Eye (tissue), 1 donor: ENCODE results near the gene WNT2B.

Experiments used
- DNase-seq: peaks from one replicate; pipeline ENCODE4 v3.0.0-alpha.2; 2015

WNT2B gene

GRCh38 chr1:112530832-112531231 is 22.1 kb downstream of the WNT2B start:
- DNase-seq, result no peak

DNA sequence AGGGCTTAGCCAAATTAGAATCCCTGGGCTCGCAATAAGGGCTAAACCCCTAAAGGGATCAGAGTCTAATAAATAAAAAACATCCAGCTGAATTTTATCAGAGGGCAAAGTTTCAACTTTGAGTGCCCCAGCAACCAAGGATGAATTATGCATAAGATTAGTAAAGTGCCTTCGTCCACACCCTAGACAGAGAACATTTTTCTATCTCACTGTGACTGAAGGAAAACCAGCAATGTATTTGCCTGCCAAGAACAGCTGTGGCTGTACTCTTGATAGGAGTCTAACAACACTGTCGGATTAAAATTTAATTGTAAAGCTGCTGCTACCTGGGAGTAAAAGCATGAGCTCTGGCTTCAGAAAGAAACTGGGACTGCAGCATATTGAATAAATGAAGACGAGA is 23.3 kb downstream of the WNT2B start:
- no peak for DNase-seq

DNA sequence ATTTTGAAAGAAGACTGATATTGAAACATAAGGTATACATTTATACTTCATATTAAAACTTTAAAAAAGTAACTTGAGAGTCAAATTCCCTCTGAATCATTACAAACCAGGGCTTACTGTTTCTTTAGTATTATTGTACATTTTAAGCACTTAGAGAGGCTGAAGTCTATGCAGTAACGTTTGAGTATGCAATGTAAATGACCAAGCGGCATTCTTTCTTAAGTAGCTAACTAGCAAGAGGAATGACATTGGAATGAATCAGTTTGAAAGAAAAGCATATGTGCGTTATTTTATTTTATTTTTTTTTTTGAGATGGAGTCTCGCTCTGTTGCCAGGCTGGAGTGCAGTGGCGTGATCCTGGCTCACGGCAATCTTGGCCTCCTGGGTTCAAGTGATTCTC is 24.3 kb downstream of the WNT2B start:
- DNase-seq, result no peak

- no peak for DNase-seq
These were observed 27.8 kb downstream of the WNT2B start for GRCh38 chr1:112536561-112536960.

DNA sequence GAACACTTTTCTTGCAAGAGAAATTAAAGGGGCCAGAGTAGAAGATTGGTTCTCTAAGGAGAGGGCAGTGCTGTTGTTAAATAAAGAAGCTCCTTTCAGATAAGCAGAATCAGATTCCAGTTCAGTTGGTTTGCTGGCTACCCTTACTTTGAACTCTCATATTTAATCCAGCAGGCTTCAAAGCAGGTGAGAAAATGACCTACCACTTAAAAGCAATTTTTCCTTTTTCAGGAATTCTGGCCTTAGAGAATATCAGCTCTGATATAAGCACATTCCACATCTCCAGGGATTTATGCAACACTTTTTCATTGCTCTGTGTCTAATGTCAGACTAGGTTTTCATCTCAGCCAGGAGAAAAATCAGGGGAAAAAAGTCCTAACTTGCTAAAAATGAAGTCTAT is 28.7 kb downstream of the WNT2B start:
- no peak for DNase-seq

- DNase-seq, result no peak
These were observed 30.1 kb downstream of the WNT2B start for GRCh38 chr1:112538883-112539282.

DNA sequence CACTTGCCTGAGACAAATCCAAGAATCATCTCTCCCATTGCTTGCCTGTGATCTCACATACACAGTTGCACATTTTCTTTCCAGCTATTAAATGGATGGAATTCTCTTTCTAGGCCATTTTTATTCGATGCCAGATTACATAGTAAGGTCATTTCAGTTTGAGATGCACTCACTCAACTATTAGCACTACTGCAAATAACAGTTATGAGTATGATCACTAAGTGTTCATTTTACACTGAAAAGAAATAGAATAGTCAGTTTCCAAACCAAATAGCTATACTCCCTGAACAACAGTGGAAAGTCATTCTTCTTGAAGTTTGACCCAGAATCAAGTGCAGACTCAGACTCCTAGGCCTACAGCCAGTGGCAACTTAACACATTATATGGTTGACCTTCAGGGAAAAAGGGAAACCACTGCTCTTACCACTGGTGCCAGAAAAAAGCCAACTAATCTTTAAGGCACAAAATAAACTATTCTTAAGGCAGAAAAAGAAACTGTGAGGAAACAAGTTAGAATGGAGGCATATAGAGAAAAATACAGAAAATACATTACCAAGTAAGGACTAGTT is 31.5 kb downstream of the WNT2B start:
- no peak for DNase-seq

GRCh38 chr1:112541299-112541698 is 32.5 kb downstream of the WNT2B start:
- no peak for DNase-seq

DNA sequence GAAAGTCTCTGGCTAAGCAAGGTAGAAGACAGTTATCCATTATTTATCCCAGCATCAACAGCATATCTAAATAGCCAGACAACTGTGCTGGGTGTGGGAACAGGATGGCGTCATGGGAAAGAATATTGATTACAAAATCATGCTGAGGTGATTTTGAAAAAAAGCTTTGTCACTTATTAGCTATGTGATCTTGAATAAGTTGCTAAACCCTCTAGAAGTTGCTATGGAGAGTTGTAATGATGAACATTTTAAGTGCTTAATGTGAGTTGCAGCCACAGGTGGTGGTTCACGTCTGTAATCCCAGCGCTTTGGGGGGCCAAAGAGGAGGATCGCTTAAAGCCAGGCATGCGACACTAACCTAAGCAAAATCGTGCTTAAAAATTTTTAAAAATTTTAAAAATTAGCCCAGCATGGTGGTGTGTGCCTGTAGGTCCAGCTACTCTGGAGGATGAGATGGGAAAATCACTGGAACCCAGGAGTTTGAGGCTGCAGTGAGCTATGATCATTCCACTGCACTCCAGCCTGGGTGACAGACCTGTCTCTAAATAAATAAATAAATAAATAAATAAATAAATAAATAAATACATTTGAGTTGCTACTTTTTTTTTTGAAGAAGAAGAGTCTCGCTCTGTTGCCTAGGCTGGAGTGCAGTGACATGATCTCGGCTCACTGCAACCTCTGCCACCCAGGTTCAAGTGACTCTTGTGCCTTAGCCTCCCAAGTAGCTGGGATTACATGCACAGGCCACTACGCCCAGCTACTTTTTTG is 33.6 kb downstream of the WNT2B start:
- no peak for DNase-seq

- no peak for DNase-seq
These were observed 35.4 kb downstream of the WNT2B start for GRCh38 chr1:112544011-112544688.

GRCh38 chr1:112544751-112545150 is 36.0 kb downstream of the WNT2B start:
- no peak for DNase-seq

DNA sequence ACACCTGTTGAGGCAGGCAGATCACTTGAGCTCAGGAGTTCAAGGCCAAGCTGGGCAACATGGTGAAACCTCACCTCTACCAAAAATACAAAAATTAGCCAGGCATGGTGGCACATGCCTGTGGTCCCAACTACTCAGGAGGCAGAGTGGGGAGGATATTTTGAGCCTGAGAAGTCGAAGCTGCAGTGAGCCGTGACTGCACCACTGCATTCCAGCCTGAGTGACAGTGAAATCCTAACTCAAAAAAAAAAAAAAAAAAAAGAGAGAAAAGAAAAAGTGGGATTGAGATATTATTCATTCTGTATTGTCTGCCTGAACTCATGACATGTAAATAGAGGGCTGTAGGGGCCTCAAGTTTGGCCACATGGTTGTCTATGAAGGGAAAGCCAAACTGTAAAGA is 37.3 kb downstream of the WNT2B start:
- no peak for DNase-seq

- DNase-seq, result no peak
These were observed 39.8 kb downstream of the WNT2B start for GRCh38 chr1:112548547-112548946.

DNA sequence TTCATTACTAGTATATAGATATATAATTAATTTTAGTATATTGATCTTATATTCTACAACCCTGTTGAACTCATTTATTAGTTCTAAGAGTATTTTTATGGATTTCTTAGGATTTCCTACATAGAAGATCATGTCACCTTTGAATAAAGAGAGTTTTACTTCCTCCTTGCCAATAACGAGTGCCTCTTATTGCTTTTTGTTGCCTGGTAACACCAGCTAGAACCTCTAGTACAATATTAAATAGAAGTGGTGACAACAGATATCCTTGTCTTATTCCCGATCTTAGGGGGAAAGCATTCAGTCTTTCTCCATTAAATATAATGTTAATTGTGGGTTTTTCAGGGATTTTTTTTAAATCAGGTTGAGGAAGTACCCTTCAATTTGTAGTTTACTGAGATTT is 40.8 kb downstream of the WNT2B start:
- no peak for DNase-seq

GRCh38 chr1:112554411-112554810 is 45.6 kb downstream of the WNT2B start:
- DNase-seq, result no peak

DNA sequence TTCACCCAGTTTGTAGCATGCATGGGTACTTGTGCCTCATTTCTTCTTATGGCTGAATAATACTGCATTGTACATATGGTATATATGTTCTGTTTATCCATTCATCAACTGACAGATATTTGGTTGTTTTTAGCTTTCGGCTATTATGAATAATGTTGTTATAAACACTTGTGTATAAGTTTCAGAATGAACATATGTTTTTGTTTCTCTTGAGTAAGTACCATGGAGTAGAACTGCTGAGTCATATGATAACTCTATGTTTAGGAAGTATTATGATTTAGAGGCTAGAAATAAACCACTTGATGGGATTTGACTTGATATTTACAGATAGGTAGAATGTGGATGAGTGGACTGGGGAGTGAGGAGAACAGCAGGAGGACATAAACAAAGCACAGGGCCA is 48.6 kb downstream of the WNT2B start:
- DNase-seq, result no peak

DNA sequence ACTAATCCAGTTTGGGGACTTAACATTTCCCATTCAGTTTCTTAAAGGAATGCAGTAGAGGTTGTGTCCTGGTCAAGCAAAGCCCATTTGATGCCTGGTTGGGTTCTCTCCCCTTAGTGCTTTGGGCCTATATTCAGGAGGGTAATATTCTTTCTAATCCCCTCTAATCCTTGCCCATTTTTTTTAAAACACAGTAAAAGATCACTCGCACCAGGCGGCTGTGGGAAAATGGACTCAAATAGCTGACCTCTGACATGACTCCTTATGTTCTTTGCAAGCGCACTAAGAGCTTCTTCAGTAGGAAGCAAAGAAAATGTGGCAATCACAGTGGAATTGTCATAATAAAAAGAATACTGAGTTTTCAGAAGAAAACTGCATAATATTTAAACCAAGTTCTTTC is 49.9 kb downstream of the WNT2B start:
- DNase-seq, result no peak

DNA sequence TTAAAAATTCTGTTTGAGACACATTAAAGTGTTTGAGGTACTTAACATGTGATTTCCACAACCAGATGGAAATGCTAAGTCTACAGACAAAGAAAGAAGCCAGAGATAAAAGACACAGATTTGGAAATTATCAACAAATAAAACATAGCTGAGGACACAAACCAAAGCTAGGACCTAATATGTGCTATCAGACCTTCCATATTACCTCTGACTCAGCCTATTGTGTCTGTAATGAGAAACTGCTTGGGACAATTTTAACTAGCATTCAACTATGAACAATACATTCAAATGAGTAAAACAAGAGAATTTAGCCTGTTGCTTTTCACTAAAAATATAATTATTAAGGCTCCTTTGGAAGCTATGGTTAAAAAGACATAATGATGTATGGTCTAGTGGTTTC is 54.6 kb downstream of the WNT2B start:
- DNase-seq, result no peak

GRCh38 chr1:112564081-112564480 is 55.3 kb downstream of the WNT2B start:
- DNase-seq, result no peak

DNA sequence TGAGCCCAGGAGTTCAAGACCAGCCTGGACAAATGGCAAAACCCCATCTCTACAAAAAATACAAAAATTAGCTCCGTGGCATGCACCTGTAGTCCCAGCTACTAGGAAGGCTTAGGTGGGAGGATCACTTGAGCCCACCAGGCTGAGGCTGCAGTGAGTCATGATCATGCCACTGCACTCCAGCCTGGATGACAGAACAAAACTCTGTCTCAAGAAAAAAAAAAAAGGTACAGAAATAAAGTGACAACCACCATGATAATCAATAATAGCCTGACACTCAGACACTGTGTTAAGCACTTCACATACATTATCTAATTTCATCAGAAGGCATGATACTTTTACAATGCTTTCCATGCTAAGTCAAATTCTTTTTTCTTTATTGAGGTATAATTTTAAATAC is 57.0 kb downstream of the WNT2B start:
- DNase-seq, result no peak

DNA sequence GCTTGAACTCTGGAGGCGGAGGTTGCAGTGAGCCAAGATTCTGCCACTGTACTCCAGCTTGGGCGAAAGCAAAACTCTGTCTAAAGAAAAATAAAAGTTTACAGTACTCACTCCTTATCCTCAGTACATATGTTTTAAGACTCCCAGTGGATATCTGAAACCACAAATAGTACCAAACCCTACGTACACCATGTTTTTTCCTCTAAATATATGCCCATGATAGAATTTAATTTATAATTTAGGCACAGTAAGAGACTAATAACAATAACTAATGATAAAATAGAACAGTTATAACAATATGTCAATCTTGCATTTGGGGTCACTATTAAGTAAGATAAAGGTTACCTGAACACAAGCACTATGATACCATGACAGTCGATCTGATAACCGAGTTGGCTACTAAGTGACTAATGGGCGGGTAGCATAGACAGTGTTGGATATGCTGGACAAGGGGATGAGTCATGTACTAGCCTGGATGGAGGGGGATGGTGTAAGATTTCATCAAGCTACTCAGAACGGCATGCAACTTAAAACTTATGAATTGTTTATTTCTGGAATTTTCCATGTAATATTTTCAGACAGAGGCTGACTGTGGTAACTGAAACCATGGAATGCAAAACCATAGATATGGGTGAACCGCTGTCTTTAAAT is 66.5 kb downstream of the WNT2B start:
- DNase-seq, result no peak

DNA sequence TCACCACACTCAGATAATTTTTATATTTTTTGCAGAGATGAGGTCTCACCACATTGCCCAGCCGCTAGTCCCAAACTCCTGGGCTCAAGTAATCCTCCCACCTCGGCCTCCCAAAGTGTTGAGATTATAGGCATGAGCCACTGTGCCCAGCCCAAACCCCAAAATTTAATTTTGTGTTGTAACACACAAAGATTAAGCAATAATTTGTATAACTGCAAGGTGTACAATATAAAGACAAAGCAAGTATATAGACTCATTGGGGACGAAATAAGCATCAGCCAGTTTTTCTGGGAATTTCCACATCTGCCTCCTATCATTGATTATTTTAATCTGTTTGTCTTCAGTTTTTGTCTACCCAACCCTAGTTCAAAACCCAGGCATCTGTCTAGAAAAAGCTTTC is 67.5 kb downstream of the WNT2B start:
- DNase-seq, result no peak
